Measurements from ENCODE around the gene SH3PXD2A.
"Not testable (repeated sequence)": the region's sequence is repeated elsewhere in the genome, so short reads cannot be mapped to it uniquely, and the experiment has no call there.

The SH3PXD2A gene

DNA sequence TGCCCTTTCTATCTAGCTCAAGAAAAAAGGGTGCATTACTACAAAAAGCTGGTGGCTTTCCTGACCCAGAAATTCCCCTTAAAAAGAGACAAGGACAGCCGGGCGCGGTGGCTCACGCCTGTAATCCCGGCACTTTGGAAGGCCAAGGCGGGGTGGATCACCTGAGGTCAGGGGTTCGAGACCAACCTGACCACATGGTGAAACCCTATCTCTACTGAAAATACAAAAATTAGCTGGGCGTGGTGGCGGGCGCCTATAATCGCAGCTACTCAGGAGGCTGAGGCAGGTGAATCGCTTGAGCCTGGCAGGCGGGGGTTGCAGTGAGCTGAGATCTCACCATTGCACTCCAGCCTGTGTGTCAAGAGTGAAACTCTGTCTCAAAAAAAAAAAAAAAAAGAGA lies 82.5 kb downstream of the SH3PXD2A start:
- in situ Hi-C loops (cut with MboI; ENCODE audit: low sequenced_read_pairs) = not testable (repeated sequence)

DNA sequence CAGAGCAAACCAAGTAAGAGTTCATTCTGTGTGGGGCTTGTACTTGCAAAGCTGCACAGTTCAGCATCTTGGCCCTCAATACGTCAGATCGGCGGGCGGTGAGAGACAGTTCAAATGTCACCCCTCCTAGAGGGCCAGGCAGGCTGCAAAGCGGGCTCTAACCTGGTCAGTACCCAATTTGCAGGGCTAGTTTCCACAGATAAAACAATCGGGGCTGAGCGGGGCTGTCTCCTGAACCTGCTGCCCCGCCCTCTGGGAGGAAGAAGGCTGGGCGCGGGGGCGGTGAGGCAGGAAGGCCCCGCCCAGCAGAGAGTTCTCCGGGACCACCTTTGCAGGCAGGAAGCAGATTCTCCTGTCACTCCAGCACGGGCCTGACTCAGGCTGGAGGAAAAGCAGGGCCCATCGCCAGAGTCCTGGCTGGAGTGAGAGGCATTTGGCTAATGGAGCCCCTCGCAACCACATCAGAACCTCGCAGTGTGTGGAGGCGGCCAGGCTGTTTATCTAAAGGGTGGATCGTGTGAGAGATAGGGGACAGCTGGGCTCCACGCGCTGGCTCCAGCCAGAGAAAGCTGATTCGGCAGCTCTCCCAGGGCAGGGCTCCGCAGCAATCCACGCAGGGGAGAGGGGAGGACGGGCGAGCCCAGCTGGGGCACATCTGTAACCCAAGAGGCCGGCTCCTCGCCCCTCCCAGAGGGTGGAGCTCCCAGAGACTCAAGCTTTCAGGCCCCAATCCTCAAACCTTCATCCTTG lies 83.1 kb downstream of the SH3PXD2A start:
- in situ Hi-C loops (cut with MboI; ENCODE audit: low sequenced_read_pairs) = no loop called here

DNA sequence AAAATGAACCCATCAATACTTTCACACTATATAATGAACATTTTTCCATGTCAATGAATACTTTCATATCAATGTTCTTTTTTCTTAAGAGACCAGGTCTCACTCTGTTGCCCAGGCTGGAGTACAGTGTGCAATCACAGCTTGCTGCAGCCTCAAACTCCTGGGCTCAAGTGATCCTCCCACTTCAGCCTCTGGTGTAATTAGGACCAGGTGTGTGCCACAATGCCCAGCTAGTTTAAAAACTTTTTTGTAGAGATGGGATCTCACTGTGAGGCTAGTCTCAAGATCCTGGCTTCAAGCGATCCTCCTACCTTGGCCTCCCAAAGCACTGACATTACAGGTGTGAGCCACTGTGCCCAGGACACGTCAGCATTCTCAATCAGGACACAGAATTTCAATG lies 85.2 kb downstream of the SH3PXD2A start:
- in situ Hi-C loops (cut with MboI; ENCODE audit: low sequenced_read_pairs) = no loop called here

DNA sequence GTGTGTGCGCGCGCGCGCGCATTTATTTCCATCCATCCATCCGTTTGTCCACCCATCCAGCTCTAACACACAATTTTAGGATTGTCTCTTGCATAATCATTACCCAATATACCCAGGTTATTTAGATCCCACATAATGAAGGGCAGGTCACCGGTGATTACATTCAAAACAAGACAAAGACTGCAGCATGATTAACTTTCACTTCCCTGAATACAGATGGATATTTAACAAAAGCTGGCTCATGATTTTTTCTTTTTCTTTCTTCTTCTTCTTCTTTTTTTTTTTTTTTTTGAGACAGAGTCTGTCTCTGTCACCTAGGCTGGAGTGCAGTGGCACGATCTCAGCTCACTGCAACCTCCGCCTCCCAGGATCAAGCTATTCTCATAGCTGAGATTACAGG lies 86.2 kb downstream of the SH3PXD2A start:
- in situ Hi-C loops (cut with MboI; ENCODE audit: low sequenced_read_pairs) = no loop called here

DNA sequence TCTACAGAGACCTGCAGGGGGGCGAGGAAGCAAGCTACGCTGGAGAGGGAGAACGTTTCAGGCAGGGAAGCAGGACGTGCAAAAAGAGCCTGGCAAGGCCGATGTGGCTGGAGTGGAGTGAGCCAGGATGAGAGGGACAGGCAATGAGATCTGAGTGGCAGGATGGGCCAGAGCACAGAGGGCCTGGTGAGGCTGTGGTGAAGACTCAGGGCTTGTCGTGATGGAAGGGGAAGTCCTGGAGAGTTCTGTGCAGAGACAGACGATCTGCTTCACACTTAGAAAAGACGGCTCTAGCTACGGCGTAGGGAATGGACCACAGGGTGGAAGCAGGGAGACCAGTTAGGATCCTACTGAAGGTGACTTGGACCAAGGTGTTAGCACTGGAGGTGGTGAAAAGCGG lies 87.0 kb downstream of the SH3PXD2A start:
- in situ Hi-C loops (cut with MboI; ENCODE audit: low sequenced_read_pairs) = no loop called here

DNA sequence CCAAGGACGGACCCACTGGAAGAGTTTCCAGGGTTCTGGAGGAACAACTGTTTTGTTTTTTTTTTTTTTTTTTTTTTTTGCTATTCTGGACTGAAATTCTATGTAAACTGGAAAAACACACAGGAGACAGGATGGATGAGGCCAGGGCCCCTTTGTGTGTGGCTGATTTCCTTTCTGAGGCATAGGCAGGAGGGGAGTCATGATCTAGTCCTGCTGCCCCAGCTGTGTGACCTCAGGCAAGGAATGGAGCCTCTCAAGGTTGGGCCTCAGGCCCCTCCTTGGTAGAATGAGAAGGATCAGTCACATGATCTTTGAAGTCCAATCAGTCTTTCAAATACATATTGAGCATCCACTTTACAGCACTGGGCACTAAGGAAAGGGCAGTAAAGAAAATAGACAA lies 87.6 kb downstream of the SH3PXD2A start:
- in situ Hi-C loops (cut with MboI; ENCODE audit: low sequenced_read_pairs) = no loop called here

DNA sequence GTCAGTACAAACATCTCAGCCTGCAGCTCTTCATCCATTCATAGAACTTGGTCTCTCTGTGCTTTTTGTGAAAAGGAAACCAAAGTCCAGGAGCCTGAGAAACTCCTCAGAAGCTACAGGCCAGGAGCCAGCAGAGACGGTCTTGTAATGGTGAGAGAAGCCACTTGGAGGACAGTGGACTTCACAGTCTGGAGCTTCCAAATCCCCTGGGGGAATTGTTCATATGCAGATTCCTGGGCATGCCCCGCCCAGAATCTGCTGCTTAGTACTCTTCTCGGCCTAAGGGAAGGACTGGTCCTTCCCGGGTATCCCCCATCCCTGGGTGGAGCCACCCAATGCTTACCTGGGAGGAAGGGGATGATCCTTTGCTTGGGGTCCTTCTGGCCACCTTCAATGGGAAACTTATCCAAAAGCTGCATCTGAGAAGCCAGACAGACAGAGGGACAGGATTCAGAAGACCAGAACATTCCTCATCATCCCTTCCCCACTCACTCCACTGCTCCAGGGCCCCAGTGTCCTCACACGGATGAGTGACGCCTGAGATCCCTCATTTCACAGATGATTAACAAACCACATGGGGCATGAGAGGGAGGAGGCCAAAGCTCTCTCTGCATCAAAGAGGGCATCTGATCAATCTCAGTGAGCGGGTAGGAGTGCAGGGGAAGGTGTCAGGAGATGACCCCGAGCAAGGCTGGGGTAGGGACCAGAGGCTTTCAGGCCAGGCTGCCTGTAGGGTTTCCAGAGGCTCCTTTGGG lies 88.4 kb downstream of the SH3PXD2A start:
- in situ Hi-C loops (cut with MboI; ENCODE audit: low sequenced_read_pairs) = no loop called here

DNA sequence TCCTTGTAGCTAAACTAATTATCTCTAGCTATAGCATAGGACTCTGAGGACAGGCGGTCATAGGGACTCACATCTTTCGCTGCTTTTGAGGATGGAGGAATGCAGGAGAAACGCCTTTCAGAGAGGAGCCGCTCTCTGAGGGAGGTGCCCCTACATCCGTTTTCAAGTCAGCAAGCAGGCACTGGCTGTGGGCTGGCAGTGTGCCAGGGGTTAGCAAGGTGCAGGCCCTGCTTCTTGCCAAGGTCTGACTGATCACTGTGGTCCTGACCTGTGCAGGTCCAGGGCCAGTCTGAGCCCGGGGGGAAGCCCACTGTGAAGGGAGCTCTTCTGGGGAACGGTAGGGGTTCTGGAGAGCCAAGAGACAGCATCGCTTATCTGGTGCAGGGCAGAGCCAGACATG lies 89.4 kb downstream of the SH3PXD2A start:
- in situ Hi-C loops (cut with MboI; ENCODE audit: low sequenced_read_pairs) = no loop called here

DNA sequence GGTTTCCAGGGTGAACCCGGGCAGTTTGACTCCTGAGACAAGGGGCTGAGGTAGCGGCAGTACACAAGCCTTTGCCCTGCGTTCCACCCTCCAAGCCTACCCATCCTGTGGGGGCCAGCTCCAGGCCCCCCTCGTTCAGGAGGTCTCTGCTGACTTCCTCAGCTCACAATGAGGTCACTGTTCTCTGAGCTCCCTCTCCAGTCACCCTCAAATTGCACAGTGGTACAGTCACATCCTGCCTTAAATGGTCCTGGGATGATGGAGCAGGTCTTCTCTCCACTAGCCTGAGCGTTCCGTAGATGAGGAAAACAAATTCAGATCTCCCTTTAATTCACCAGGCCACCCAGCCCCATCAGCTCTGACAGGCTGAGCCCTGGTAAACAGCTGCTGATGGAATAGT lies 90.2 kb downstream of the SH3PXD2A start:
- in situ Hi-C loops (cut with MboI; ENCODE audit: low sequenced_read_pairs) = no loop called here

DNA sequence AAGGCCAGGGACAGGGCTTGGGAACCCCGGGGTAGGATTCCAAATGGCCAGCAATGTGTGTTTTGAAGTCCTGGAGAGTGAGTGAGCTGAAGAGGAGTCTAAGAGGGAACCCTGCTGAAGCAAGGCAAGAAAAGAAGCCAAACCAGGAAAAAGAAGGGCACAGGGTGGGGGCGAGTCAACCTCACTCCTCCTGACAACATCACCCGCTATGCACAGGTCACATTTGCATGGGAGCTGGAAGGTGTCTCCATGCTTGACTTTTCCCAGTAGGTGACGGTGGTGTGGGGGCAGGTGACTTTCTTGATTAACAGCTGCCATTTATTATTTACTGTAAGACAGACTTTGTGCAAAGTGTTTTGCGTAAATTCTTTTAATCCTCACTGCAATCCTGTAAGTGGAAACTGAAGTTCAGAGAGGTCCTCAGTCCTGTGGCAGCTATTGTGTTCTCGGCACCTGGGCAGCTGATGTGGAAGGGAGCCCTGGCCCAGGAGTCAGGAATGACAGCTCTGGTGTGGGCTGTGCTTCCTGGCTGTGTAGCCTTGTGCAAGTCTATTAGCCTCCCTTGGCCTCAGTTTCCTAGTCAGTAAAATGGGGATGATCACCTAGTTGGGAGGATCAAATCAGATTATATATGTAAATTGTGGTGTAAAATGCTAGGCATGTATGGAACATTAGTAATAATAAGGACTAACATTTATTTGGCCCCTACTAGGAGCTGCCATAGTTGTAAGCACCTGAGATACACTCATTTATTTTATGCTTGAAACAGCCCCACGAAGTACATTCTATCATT lies 90.9 kb downstream of the SH3PXD2A start:
- in situ Hi-C loops (cut with MboI; ENCODE audit: low sequenced_read_pairs) = no loop called here

DNA sequence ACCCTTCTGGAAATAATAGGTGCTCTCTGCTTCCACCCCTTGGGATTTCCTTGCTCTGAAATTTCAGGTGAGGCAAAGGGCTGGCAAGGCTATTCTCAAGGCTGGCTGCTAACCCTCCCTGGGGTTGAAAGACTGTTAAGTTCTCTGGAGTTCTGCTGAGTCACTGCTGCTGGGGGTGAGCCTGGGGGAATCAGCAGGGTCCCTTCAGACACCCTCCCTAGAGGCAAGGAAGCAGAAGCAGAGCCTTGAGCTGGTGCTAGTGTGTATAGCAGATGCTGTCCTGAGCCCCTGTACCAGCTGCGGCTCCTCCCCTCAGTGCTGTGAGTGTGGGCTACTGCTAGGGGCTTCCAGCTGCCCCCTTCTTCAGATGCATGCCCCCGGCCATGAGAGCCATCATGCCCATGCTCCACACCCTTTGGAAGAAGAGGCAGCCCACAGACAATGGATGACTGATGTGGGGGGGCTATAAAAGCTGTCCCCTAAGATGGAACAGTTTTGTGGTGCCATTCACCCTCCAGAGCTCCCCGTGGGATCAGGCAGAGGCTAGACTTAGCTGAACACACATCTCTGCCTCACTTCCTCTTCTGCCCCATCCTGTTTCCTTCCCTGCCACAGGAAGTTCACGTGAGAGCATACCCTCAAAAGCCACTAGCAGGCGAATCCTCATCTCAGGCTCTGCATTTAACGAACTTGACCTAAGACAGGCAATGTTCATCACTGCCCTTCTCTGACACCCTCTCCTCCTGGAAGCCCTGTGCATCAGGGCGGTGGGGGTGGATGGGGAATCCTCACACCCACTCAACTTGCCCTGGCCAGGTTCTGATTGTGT lies 91.8 kb downstream of the SH3PXD2A start:
- in situ Hi-C loops (cut with MboI; ENCODE audit: low sequenced_read_pairs) = no loop called here

DNA sequence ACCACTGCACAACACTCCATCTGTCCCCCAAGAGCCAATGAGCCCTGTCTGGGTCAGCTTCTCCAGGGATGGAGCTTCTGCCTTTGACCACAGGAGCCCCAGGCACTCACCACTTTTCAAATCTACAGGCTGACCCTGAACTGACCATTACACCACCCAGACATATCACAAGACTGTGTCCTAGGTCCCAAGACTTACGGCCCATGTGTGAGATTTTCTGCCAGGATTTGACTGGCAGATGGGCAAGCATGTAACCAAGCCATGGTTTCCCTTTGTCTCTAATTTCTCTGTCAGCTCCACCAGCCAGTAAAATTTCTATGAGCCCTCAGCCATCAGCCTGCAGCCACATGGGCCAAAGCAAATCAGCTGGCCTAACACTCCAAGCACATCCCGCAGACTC lies 92.5 kb downstream of the SH3PXD2A start:
- in situ Hi-C loops (cut with MboI; ENCODE audit: low sequenced_read_pairs) = no loop called here

DNA sequence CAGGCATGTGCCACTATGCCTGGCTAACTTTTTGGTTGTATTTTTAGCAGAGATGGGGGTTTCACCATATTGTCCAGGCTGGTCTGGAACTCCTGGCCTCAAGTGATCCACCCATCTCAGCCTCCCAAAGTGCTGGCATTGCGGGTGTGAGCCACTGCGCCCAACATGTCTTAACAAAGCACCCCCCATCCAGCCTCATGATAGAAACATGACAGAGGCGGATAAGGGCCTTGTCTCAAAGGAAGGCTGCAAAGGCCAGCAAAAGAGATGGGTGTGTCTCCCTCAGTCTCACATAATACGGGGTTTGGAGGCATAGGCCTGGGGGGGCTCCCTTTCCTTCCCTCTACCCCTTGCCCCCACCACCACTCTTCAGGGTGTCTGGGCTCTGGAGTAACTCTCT lies 93.2 kb downstream of the SH3PXD2A start:
- in situ Hi-C loops (cut with MboI; ENCODE audit: low sequenced_read_pairs) = no loop called here

DNA sequence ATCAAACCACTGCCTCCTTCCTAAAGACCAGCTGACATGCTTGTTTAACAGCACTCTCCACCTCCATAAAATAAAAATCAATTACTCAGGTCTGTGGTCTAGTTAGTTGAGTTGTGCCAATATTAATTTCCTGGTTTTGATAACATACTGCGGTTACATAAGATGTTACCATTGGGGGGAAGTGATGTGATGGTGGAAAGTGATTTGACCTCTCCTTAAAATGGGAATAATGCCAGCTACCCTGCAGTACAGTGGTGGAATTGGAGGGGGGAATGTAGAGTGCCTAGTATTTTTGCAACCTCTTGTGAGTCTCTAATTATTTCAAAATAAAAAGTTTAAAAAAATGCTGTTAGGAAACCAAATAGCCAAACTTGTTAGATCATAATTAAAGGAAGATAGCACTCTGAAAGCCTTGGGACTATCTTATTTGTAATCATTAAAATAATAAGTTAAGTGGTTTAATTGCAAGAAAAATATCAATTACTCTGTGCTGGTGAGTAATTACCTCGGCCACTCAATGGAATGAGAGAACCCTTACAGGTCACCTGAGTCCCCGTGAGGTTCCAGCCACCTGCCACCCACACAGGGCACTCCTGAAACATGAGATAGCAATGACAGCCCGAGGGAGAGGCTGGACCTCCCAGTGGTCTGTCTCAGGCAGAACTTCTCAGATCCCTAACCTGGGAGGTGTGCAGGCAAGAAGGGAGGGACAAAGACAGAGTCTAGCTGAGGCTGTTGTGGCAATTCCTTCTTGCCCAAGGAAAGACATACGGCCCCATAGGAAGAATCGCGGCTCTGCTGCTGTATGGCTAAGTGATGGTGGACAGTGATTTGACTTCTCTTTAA lies 94.1 kb downstream of the SH3PXD2A start:
- in situ Hi-C loops (cut with MboI; ENCODE audit: low sequenced_read_pairs) = no loop called here

DNA sequence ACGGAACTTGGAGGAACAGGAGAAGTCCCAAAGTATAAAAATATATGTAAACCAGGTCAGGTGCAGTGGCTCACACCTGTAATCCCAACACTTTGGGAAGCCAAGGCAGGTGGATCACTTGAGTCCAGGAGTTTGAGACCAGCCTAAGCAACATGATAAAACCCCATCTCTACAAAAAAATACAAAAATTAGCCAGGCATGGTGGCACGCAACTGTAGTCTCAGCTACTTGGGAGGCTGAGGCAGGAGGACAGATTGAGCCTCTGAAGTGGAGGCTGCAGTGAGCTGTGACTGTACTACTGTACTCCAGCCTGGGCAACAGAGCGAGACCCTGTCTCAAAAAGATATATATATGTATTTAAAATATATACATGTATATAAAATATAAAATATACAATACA lies 95.1 kb downstream of the SH3PXD2A start:
- in situ Hi-C loops (cut with MboI; ENCODE audit: low sequenced_read_pairs) = not testable (repeated sequence)

DNA sequence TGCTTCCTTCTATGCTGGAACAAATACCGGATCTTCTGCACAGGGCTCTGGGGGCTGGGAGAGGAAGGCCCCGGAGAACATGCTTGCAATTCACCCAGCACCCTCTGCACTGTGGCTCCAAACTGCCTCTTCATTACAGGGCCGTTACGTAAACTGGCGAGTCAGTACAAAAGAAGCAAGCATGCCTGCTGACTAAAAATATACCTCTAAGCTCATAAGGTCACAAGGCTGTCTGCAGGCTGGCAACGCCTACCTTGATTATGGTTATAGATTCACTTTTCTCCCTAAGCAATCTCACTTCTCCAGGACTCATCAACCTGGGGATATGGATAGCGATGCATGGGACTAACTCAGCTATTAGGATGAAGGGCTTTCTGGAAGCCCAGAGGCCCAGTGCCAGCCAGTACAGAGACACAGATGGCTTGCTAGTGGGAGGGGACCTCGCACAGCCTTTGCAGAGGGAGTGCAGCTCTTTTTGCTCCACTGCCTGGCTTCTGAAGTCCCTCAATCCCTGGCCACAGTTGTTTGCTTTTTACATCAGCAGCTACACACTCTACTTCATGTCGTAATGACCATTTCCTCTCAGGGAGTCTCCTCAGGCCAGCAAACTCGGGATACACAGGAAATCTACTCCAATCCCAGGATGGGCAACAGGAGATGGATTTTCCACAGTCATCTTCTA lies 96.1 kb downstream of the SH3PXD2A start:
- in situ Hi-C loops (cut with MboI; ENCODE audit: low sequenced_read_pairs) = no loop called here

DNA sequence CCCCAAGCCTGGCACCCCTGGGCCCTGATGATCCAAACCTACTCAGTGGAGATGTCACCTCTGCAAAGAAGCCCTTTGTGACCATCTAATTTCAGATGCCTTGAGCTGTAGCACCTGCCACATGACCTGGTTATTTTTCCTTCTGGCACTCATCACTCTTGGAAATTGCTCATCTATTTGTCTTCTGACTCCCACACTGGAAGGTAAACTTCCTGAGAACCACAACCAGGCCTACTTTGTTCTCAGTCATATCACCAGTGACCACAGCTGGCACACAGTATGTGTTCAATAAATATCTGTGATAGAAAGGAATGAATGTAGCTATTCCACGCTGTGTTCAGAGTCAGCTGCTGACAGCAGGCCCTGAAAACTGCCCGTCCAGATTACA lies 97.1 kb downstream of the SH3PXD2A start:
- in situ Hi-C loops (cut with MboI; ENCODE audit: low sequenced_read_pairs) = no loop called here

DNA sequence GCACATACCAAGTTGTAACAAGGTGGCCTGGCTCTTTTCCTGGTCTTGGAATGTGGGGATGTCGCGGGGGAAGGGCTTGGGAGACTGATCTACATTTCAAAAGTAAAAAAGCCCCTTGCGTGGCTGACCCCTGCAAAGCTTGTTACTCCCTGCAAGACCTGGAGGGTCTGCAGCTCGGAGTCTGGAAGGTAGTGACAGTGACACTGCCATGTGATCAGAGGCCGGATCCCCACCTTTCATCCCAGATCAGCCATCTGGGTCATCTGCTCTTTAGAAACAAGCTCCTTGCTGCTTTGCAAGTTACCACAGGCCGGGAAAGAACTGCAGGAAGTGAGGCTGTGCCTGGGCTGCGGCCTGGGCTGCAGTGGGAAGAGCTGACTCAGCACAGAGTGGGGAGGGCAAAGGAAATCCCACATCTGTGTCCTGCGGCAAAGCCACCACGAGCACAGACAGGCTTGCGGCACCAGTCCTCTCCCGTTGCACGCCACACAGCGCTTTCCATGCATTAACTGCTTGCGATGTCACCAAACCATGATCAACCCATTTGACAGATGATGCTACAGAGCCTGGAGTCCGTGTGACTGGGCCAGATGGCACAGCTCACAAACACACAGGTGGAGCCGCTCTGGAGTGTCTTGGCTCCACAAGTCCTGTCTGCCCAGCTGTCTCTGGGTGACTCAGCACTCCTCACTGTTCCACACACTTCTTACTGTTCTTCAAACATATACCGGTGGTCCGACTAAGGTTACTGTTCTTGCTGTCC lies 97.7 kb downstream of the SH3PXD2A start:
- in situ Hi-C loops (cut with MboI; ENCODE audit: low sequenced_read_pairs) = no loop called here
